Peyer's patch (tissue), 4 donors: ENCODE results near the gene HTRA2. TPM values are rescaled to one million over a fixed set of nuclear protein-coding genes. Genes with fewer than 3 reads are reported as not detected.

Experiments
- DNase-seq, 3 donors: peaks; one replicate each; pipeline ENCODE4 v3.0.0-alpha.2; 2017 to 2019
- H3K27ac ChIP-seq, 4 donors: fragments of 200-600 bp; sonication (generic); one replicate each; pipeline ENCODE4 v1.5.1; 2016 to 2019
- H3K27me3 ChIP-seq, 2 donors: fragments of 200-600 bp; sonication (generic); one replicate each; pipeline ENCODE4 v1.5.1; 2019
- H3K36me3 ChIP-seq, 3 donors: fragments of 200-600 bp; sonication (generic); one replicate each; pipeline ENCODE4 v1.5.1; 2016 to 2019
- H3K4me1 ChIP-seq, 4 donors: fragments of 200-600 bp; sonication (generic); one replicate each; pipeline ENCODE4 v1.5.1; 2016 to 2019
- H3K4me3 ChIP-seq, 4 donors: fragments of 200-600 bp; sonication (generic); 1 replicate in 3 of 4; 2 replicates in 1 of 4; pipeline ENCODE4 v1.5.1; 2016 to 2019; ENCODE audit warnings: mild to moderate bottlenecking in 1 of 4
- H3K9me3 ChIP-seq, 4 donors: fragments of 200-600 bp; sonication (generic); one replicate each; pipeline ENCODE4 v1.5.1; 2016 to 2019; ENCODE audit warnings: mild to moderate bottlenecking in 1 of 4
- CTCF ChIP-seq, 6 experiments: fragments of 450-650 bp in 4 of 6; fragments of 200-600 bp in 2 of 6; sonication (generic) in 1 of 6; IDR thresholded peaks; one replicate each; pipeline ENCODE4 v1.5.1; 2017 to 2019; ENCODE audit warnings: antibody characterized with exemption in 6 of 6, mild to moderate bottlenecking in 3 of 6, moderate library complexity in 1 of 6
- POLR2A ChIP-seq, 2 donors: fragments of 450-650 bp; IDR thresholded peaks; one replicate each; pipeline ENCODE4 v1.5.1; 2017; ENCODE audit warnings: antibody characterized with exemption in 2 of 2, mild to moderate bottlenecking in 2 of 2, moderate library complexity in 2 of 2
- total RNA-seq, 4 donors: library from RNA; depleted of rRNA; stranded (reverse); fragments of >200 nt; gene quantifications; one replicate each; pipeline ENCODE4 v1.1.0, GENCODE V29; 2016

HTRA2 gene
- total RNA-seq, 4 donors from 2014 or later = 20.6 to 25.5 (median 24.2) TPM

GRCh38 chr2:74495440-74495839, 34.3 kb upstream of the HTRA2 start:
- peaks cover 0 to 41% (median 0%) of the 10 kb centered on the region in 3 donors for H3K36me3 ChIP-seq
- H3K9me3 ChIP-seq = no peaks in the 10 kb centered on the region
- peak in 1 of 3 donors; percentile 5 for DNase-seq
- H3K27ac ChIP-seq = no peak overlapping the region
- H3K4me3 ChIP-seq = no peak overlapping the region
- H3K27me3 ChIP-seq = no peaks in the 10 kb centered on the region
- TF ChIP-seq POLR2A (IDR thresholded peaks at IDR 0.05) = no peak
- TF ChIP-seq CTCF (IDR thresholded peaks at IDR 0.05) = no peak
- H3K4me1 ChIP-seq = peaks cover 3 to 29% (median 19%) of the 10 kb centered on the region in 4 donors

DNA sequence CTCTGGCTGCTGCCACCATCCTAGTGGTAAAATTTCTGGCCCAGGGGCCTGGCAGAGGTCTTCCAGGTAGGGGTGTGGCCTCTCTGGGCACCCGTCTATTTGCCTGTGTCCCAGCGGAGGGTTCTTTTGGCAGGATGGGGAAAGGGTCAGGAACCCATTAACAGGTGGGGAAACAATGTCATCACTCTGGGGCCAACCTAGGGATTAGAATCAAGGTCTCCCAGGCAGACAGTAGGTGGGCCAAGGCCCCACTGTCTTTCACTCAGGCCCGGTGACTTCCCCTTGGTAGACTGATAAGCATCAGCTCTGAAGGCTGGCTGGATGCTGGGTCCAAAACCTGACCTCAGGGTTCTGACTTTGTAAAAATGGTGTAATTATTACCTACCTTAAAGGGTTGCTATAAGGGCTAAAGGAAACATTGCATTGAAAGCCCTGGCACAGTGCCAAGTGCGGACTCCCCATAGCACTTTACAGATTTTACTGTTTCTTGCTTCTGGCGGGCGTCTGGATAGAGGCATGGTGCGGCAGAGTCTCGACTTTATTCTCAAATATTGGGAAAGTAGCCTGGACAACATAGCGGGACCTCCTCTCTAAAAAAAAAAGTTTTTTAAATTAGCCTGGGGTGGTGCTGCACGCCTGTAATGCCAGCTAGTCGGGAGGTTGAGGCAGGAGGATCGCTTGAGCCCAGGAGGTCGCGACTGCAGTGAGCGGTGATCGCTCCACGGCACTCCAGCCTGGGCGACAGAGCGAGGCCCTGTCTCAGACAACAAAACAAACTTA, 32.5 kb upstream of the HTRA2 start:
- no peaks in the 10 kb centered on the region for H3K27me3 ChIP-seq
- peaks cover 0 to 23% (median 0%) of the 10 kb centered on the region in 3 donors for H3K36me3 ChIP-seq
- no peaks in the 10 kb centered on the region for H3K9me3 ChIP-seq
- peaks cover 3 to 38% (median 19%) of the 10 kb centered on the region in 4 donors for H3K4me1 ChIP-seq
- no peak for DNase-seq
- H3K4me3 ChIP-seq = peak overlapping the region in 3 of 4 donors; percentile 50 to 60 (median 53)
- no peak for TF ChIP-seq CTCF (IDR thresholded peaks at IDR 0.05)
- TF ChIP-seq POLR2A (IDR thresholded peaks at IDR 0.05) = no peak
- peak overlapping the region in 1 of 4 donors; percentile 49 for H3K27ac ChIP-seq

DNA sequence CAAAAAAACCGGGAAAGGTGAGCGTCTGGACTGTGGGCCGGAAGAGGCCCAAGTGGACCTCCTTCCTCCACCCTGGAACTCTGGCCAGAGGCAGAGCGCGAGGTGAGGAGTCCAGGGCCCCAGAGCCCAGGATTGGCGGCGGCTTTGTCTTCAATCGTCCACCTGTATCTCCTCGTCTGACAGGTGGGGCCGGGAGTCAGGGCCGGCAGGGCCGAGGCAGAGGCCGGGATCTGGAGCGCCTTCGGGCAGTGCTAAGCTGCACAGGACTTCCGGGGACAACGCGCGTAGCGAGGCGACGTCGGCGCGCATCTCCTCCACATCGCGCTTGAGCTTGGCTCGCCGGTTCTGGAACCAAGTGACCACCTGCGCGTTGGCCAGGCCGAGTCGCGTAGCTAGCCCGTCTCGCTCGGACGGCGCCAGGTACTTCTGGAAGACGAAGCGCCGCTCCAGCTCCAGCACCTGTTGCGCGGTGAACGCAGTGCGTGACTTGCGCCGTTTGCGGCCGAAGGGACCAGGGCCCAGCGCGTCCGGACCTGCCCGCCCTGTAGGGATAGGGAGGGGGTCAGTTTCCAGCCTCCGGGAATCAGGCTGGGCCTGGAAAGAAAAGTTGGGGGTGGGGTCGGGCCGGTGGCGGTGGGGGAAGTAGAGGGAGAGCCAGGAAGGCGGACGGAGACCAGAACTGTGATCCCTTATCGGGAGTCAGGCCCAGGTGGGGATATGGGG, 31.8 kb upstream of the HTRA2 start:
- Histone ChIP-seq H3K4me3 (peak overlapping the region; percentile 30 to 60 (median 52)), H3K9me3 (no peaks in the 10 kb centered on the region), H3K27me3 (no peaks in the 10 kb centered on the region), H3K27ac (peak overlapping the region in 3 of 4 donors; percentile 16 to 49 (median 25)), H3K36me3 (peaks cover 0 to 16% (median 0%) of the 10 kb centered on the region in 3 donors), H3K4me1 (peaks cover 3 to 42% (median 21%) of the 10 kb centered on the region in 4 donors)
- TF ChIP-seq POLR2A (IDR thresholded peaks at IDR 0.05) (no peak), CTCF (IDR thresholded peaks at IDR 0.05) (no peak)
- DNase-seq = peak in 2 of 3 donors; percentile 68 to 74

DNA sequence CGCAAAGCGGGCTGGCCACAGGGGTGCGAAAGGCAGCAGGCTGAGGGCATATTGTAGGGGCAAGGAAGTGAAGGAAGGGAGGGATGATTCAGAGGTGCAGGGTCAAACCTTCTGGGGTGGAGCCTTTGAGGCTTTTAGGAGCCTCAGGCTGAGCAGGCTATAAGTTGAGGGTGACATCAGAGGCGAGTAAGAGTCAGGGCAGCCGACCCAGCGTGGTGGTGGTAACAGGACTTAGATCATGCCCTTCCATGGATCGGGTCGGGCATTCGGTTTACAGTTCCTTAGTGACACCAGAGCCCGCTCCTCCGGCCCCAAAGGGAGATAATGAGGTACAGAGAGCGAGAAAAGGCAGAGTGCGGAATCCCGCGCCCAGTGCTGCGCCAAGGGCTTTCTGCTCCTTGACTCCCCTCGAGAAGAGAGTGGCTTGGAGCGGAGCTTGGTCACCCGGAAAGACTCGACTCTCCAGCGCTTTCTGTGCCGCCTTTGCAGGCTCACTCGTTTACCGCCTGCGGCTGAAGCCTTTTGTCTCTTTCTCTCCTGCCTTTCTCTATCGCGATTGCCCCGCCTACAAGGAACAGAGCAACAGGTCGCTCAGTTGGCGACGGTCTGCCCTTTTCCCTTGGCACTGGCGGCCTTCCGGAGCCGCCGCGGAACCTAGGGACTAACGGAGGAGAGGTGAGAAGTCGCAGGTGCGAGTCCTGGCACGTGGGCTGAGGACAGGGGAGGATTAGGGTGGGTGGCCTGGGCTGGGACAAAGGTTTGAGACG, 31.1 kb upstream of the HTRA2 start:
- Histone ChIP-seq H3K27me3 (no peaks in the 10 kb centered on the region), H3K9me3 (no peaks in the 10 kb centered on the region), H3K4me1 (peaks cover 3 to 46% (median 26%) of the 10 kb centered on the region in 4 donors), H3K4me3 (peak overlapping the region; percentile 30 to 60 (median 52)), H3K36me3 (peaks cover 0 to 8% (median 0%) of the 10 kb centered on the region in 3 donors), H3K27ac (peak overlapping the region in 3 of 4 donors; percentile 16 to 49 (median 29))
- no peak for TF ChIP-seq CTCF (IDR thresholded peaks at IDR 0.05)
- no peak for TF ChIP-seq POLR2A (IDR thresholded peaks at IDR 0.05)
- DNase-seq = peak in 2 of 3 donors; percentile 55 to 70
